WTC11 (cell line): Measurements from ENCODE around the gene CFAP92.

Source experiments
- CTCF ChIP-seq: fragments of 200-600 bp; IDR thresholded peaks from 2 replicates; pipeline ENCODE4 v1.8.0; 2022; ENCODE audit warnings: antibody characterized with exemption
- ELF4 ChIP-seq: sonication (generic); formaldehyde crosslinking; IDR thresholded peaks from 2 replicates; pipeline ENCODE4 v1.8.1; 2022; ENCODE audit warnings: low read depth, mild to moderate bottlenecking, moderate library complexity, missing genetic modification reagents
- EMX1 ChIP-seq: fragments of 250-450 bp; sonication (Bioruptor Pico); IDR thresholded peaks from 2 replicates; pipeline ENCODE4 v1.8.0; 2021; ENCODE audit warnings: mild to moderate bottlenecking
- FOXK1 ChIP-seq: sonication (generic); formaldehyde crosslinking; IDR thresholded peaks from 2 replicates; pipeline ENCODE4 v1.8.0; 2022; ENCODE audit warnings: mild to moderate bottlenecking, moderate library complexity, missing genetic modification reagents
- IRF2 ChIP-seq: sonication (generic); formaldehyde crosslinking; IDR thresholded peaks from 2 replicates; pipeline ENCODE4 v1.8.0; 2022; ENCODE audit warnings: low read depth, missing genetic modification reagents, borderline replicate concordance
- RORB ChIP-seq: fragments of 250-450 bp; sonication (Bioruptor Pico); IDR thresholded peaks from 2 replicates; pipeline ENCODE4 v1.9.0; 2021; ENCODE audit warnings: mild to moderate bottlenecking
- TEAD4 ChIP-seq: sonication (generic); formaldehyde crosslinking; IDR thresholded peaks from 2 replicates; pipeline ENCODE4 v1.8.0; 2022; ENCODE audit warnings: mild to moderate bottlenecking, missing genetic modification reagents
- TF ChIP-seq, protein P1 (sequence below): sonication (generic); formaldehyde crosslinking; IDR thresholded peaks from 2 replicates; pipeline ENCODE4 v1.8.1; 2023; ENCODE audit warnings: mild to moderate bottlenecking, missing genetic modification reagents, moderate library complexity
- TF ChIP-seq, protein P2 (sequence below): fragments of 250-450 bp; sonication (Bioruptor Pico); IDR thresholded peaks from 2 replicates; pipeline ENCODE4 v2.1.2; 2022; ENCODE audit warnings: mild to moderate bottlenecking, moderate library complexity
- TF ChIP-seq, protein P3 (sequence below): sonication (generic); formaldehyde crosslinking; IDR thresholded peaks from 2 replicates; pipeline ENCODE4 v1.8.1; 2023; ENCODE audit warnings: mild to moderate bottlenecking, missing genetic modification reagents, borderline replicate concordance
- TF ChIP-seq, protein P4 (sequence below): sonication (generic); formaldehyde crosslinking; IDR thresholded peaks from 2 replicates; pipeline ENCODE4 v1.8.0; 2022; ENCODE audit warnings: mild to moderate bottlenecking, missing genetic modification reagents

DNA sequence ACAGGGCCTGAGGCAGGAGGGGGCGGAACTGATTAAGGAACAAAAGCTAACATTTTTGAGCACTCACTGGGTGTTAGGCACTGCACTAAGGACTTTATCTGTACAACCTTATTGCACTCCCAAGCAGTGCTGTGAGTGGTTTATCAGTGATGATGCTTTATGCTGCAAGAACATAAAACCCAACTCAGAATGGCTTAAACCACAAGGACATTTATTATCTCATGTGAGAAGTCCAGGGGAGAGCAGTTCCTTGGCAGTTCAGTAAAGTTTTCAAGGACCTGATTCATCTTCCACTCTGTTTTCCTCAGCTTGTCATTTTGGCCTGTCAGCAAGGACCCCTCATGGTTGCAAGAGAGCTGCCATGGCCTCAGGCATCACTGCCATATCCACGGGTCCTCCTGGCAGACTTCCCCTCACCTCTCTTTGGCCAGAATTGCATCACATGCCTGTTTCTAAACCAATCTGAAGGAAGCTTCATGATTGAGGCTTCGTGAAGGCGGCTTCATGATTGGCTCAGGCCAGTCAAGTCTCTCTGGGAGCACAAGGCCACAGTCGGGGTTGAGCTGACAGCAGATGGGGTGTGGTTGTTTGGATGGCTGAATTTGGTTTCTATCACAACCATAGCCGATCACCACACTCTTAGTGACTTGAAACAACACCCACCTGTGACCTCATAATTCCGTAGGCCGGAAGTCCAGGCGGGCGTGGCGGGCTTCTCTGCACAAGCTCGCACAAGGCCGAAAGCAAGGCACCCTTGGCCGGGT, 23.0 kb upstream of the CFAP92 start:
- TF ChIP-seq, protein P1, sequence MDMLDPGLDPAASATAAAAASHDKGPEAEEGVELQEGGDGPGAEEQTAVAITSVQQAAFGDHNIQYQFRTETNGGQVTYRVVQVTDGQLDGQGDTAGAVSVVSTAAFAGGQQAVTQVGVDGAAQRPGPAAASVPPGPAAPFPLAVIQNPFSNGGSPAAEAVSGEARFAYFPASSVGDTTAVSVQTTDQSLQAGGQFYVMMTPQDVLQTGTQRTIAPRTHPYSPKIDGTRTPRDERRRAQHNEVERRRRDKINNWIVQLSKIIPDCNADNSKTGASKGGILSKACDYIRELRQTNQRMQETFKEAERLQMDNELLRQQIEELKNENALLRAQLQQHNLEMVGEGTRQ (CRISPR knock-in tag), result no peak
- TF ChIP-seq TEAD4 (CRISPR knock-in tag), result no peak
- TF ChIP-seq ELF4, result no peak
- no peak for TF ChIP-seq CTCF
- TF ChIP-seq, protein P2, sequence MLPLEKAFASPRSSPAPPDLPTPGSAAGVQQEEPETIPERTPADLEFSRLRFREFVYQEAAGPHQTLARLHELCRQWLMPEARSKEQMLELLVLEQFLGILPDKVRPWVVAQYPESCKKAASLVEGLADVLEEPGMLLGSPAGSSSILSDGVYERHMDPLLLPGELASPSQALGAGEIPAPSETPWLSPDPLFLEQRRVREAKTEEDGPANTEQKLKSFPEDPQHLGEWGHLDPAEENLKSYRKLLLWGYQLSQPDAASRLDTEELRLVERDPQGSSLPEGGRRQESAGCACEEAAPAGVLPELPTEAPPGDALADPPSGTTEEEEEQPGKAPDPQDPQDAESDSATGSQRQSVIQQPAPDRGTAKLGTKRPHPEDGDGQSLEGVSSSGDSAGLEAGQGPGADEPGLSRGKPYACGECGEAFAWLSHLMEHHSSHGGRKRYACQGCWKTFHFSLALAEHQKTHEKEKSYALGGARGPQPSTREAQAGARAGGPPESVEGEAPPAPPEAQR (CRISPR knock-in tag), result no peak
- no peak for TF ChIP-seq RORB
- TF ChIP-seq IRF2 (CRISPR knock-in tag), result no peak
- TF ChIP-seq FOXK1 (CRISPR knock-in tag), result no peak
- TF ChIP-seq, protein P3, sequence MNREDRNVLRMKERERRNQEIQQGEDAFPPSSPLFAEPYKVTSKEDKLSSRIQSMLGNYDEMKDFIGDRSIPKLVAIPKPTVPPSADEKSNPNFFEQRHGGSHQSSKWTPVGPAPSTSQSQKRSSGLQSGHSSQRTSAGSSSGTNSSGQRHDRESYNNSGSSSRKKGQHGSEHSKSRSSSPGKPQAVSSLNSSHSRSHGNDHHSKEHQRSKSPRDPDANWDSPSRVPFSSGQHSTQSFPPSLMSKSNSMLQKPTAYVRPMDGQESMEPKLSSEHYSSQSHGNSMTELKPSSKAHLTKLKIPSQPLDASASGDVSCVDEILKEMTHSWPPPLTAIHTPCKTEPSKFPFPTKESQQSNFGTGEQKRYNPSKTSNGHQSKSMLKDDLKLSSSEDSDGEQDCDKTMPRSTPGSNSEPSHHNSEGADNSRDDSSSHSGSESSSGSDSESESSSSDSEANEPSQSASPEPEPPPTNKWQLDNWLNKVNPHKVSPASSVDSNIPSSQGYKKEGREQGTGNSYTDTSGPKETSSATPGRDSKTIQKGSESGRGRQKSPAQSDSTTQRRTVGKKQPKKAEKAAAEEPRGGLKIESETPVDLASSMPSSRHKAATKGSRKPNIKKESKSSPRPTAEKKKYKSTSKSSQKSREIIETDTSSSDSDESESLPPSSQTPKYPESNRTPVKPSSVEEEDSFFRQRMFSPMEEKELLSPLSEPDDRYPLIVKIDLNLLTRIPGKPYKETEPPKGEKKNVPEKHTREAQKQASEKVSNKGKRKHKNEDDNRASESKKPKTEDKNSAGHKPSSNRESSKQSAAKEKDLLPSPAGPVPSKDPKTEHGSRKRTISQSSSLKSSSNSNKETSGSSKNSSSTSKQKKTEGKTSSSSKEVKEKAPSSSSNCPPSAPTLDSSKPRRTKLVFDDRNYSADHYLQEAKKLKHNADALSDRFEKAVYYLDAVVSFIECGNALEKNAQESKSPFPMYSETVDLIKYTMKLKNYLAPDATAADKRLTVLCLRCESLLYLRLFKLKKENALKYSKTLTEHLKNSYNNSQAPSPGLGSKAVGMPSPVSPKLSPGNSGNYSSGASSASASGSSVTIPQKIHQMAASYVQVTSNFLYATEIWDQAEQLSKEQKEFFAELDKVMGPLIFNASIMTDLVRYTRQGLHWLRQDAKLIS (CRISPR knock-in tag), result no peak
- no peak for TF ChIP-seq EMX1
- TF ChIP-seq, protein P4, sequence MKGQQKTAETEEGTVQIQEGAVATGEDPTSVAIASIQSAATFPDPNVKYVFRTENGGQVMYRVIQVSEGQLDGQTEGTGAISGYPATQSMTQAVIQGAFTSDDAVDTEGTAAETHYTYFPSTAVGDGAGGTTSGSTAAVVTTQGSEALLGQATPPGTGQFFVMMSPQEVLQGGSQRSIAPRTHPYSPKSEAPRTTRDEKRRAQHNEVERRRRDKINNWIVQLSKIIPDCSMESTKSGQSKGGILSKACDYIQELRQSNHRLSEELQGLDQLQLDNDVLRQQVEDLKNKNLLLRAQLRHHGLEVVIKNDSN (CRISPR knock-in tag), result no peak
